Stimulated activated CD8-positive, alpha-beta memory T cell treated with anti-CD3 and anti-CD28 coated beads, Interleukin-7, amount 100 ng/mL, for 24 hours (primary cell): Measurements from ENCODE around the gene UQCC5.

Source experiments
- DNase-seq: peaks from one replicate; pipeline ENCODE4 v3.0.0-alpha.2; 2020; ENCODE audit warnings: low read depth

Gene UQCC5, protein sequence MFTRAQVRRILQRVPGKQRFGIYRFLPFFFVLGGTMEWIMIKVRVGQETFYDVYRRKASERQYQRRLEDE

DNA sequence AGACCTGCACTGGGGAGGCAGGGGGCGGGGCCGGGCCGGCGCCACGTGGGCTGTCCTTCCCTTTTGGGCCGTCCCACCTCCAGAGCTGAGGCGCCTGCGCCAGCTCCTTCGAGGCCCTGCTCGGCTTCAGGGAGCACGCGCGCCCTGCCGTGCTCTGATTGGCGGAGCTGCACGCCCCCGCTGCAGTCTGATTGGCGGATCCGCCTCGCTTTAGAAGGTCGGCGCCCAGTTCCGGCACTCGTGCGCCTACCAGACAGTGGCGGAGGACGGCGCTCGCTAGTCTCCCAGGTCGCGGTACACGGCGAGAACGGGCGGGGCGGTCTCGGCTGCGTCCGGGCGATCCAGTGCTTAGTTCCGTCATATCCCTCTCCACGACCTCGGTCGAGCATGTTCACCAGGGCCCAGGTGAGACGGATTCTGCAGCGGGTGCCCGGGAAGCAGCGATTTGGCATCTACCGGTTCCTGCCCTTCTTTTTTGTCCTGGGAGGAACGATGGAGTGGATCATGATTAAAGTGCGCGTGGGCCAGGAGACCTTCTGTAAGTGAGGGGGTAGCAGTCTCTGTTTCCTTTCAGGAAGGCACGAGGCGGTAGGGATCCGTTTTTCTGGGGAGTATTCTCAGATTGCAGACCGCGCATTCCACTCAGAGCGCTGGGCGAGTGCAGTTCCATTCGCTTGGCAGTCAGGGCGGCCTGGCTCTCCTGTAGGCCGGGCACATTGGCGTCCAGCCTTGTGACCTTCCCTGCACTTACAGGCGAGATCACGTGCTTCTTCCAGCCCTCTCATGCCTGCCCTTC is at the start of gene UQCC5:
Gene UQCC5 (plus strand): TSS at position 237 of the 796 bp plus-strand sequence. CDS start 151 bp downstream, at position 388.
- DNase-seq, result peak; percentile 95

GRCh38 chr3:52487050-52487787 is 49.2 kb upstream of the UQCC5 start:
- no peak for DNase-seq

DNA sequence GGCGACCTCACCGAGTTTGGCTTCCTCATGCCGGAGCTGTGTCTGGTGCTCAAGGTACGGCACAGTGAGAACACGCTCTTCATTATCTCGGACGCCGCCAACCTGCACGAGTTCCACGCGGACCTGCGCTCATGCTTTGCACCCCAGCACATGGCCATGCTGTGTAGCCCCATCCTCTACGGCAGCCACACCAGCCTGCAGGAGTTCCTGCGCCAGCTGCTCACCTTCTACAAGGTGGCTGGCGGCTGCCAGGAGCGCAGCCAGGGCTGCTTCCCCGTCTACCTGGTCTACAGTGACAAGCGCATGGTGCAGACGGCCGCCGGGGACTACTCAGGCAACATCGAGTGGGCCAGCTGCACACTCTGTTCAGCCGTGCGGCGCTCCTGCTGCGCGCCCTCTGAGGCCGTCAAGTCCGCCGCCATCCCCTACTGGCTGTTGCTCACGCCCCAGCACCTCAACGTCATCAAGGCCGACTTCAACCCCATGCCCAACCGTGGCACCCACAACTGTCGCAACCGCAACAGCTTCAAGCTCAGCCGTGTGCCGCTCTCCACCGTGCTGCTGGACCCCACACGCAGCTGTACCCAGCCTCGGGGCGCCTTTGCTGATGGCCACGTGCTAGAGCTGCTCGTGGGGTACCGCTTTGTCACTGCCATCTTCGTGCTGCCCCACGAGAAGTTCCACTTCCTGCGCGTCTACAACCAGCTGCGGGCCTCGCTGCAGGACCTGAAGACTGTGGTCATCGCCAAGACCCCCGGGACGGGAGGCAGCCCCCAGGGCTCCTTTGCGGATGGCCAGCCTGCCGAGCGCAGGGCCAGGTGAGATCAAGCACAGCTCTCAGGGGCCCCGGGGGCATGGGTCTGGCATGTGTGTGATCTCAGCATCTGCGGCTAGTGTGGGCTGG is 48.4 kb upstream of the UQCC5 start:
- no peak for DNase-seq

DNA sequence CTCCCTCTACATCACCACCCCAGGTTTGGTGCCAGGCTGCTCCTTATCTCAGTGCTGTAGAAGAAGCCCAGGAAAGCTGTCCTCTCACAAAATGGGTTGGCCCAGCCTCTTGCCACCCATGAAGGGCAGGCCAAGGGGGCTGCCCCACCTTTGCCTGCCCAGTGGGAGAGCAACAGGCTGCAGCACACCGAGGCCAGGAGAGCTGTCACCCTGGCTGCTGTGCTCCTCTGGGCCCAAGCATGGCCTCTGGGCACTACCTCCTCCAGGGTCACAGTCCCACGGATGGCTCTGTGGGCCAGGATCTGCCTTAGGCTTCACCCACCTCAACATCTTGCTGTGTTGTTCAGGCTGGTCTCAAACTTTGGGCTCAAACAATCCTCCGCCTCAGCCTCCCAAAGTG is 47.7 kb upstream of the UQCC5 start:
- no peak for DNase-seq

DNA sequence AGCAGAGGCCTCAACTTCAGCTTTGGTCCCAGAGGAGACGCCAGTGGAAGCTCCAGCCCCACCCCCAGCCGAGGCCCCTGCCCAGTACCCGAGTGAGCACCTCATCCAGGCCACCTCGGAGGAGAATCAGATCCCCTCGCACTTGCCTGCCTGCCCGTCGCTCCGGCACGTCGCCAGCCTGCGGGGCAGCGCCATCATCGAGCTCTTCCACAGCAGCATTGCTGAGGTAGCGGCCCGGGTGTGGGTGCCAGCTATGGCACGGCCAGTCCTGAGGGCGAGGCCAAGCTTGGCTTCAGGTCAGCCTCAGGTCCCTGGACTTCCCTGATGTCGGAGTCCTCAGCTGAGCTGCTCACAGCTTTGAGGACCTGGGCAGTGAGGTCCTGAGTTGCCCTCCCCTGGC is 47.0 kb upstream of the UQCC5 start:
- no peak for DNase-seq

DNA sequence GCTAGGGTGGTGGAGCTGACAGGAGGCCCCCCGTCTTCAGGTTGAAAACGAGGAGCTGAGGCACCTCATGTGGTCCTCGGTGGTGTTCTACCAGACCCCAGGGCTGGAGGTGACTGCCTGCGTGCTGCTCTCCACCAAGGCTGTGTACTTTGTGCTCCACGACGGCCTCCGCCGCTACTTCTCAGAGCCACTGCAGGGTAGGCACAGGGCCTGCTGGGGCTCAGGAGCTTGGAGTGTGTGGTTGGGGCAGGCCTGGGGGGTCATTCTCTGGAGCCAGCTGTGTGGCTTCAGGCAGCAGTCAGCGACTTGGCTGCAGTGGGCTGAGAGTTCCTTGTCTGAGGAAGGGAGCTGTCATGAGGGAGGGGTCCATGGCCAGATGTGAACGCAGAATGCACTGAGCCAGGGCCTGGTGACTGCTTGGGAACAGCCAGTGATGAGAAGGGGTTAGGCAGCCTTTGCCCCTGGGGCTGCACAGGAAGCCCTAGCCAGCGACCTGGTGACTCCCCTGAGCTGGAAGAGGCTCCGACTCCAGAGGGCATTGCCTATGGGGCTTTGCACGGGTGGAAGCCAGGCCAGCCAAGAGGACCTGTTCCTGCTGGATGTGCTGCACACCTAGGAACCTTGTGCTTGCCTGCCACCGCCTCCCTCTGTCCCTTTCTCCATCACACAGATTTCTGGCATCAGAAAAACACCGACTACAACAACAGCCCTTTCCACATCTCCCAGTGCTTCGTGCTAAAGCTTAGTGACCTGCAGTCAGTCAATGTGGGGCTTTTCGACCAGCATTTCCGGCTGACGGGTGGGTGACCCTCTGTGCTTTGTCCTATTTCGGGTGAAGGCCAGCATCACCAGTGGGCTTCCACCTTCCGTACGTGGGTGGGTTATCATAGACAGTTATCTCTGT is 46.1 kb upstream of the UQCC5 start:
- DNase-seq, result no peak

- DNase-seq, result no peak
These were observed 45.4 kb upstream of the UQCC5 start for GRCh38 chr3:52490939-52491526.

GRCh38 chr3:52492059-52492458 is 44.3 kb upstream of the UQCC5 start:
- DNase-seq, result no peak

- DNase-seq, result no peak
These were observed 43.0 kb upstream of the UQCC5 start for GRCh38 chr3:52493232-52494017.

- DNase-seq, result no peak
These were observed 42.0 kb upstream of the UQCC5 start for GRCh38 chr3:52494445-52494844.

GRCh38 chr3:52494886-52495495 is 41.4 kb upstream of the UQCC5 start, which contains the start of gene STAB1:
STAB1 (plus strand) TSS chr3:52495338; CDS start chr3:52495414, 76 bp downstream.
- DNase-seq, result no peak

DNA sequence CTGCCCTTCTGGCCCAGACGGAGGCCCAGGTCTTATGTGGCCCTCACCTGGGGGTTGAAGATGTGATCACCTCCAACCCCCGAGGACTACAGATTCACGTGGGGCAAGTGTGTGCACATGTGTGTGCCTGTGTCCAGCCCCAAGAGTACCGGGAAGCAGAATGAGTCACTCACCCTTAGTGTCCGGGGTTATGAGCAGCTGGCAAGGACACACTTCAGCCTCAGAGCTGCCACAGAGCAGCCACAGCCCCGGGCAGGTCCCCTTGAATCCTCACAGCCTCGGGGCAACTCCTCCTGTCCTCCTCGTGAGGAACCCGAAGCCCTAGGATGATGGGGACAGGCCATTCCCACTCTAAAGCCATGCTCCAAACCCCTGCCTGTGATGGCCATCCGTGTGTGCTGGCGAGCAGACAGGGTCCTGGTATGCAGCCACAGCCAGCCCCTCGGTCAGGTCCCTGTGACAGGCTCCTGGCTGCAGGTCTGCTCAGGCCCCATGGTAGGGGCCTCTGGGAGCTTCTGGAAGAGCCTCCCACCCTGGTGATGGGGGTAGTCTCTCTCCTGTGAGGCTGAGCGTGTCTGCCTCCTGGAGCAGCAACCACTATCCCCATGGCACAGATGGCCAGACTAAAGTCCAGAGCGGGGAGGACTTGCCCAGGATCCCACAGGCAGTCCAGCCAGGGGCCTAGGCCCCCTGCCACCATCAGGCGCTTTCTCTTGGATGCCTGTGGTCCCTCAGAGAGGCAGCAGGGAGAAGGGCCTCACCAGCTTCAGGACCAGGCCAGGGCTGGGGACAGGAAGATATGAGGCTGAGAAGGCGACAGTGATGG is 40.4 kb upstream of the UQCC5 start:
- no peak for DNase-seq

GRCh38 chr3:52498137-52499054 is 38.0 kb upstream of the UQCC5 start:
- DNase-seq, result no peak

DNA sequence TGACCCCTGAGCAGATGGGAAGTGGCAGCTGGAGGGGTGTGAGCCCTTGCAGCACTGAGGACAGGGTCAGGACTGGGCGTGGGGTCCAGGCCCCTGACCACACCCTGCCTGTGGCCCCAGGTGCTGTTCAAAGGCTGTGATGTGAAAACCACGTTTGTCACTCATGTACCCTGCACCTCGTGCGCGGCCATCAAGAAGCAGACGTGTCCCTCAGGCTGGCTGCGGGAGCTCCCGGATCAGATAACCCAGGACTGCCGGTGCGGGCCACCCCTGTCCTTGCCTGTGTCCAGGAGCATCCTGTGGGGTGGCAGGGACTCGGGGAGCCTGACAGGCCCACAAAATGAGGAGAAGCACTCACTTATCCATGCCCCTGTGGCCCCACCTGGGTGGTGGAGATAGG is 35.4 kb upstream of the UQCC5 start:
- DNase-seq, result no peak

DNA sequence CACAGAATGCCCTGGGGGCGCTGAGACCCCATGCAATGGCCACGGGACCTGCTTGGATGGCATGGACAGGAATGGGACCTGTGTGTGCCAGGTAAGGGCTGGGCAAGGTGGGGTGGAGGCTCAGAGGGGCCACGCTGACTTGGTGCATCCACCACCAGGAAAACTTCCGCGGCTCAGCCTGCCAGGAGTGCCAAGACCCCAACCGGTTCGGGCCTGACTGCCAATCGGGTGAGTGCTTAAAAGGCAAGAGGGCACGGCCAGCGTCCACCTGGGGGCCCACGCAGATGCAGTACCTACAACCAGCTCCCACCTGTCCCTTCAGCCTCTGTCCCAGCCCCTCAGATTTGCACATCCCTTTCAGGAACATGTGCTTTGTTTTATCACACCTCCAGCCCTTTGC is 34.4 kb upstream of the UQCC5 start:
- no peak for DNase-seq

DNA sequence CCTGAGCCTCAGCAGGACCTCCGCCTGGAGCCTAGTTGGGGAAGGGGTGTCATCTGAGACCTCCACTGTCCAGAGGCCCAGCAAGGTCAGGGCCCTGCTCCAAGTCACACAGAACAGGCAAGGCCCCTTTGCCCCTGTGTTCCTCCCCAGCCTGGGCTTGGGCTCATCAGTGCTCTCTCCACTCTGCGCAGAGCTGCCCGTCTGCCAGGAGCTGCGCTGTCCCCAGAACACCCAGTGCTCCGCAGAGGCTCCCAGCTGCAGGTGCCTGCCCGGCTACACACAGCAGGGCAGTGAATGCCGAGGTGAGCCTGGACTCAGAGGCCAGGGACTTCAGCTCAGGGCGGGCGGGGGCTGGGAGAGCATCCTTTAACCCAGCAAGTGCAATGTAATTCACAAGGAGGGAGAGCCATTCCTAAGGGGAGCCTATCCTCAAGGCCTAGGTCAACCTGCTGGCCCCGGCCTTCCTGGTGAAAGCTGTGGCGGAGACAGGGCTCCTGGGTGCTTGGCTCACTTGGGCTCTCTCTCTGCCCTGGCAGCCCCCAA is 33.5 kb upstream of the UQCC5 start:
- DNase-seq, result no peak

- DNase-seq, result no peak
These were observed 32.5 kb upstream of the UQCC5 start for GRCh38 chr3:52503788-52504424.
